Measurements from ENCODE around the gene DAP.
"Not testable (repeated sequence)": the region's sequence is repeated elsewhere in the genome, so short reads cannot be mapped to it uniquely, and the experiment has no call there.

Gene DAP

GRCh38 chr5:10789021-10789420, 28.0 kb upstream of the DAP start:
- Histone ChIP-seq H3K27ac (no peak overlapping the region), H3K4me3 (no peak overlapping the region), H3K36me3 (ENCODE audit: insufficient read depth, low read length) (no peaks in the 10 kb centered on the region), H3K9me3 (ENCODE audit: low read depth, low read length) (no peaks in the 10 kb centered on the region), H3K9ac (ENCODE audit: insufficient read length) (no peak overlapping the region)
- no peak for TF ChIP-seq POLR2AphosphoS5 (IDR thresholded peaks at IDR 0.05; ENCODE audit: borderline replicate concordance, low read depth, low read length)
- TF ChIP-seq FOXP2 (optimal IDR thresholded peaks at IDR 0.05; ENCODE audit: control extremely low read depth, extremely low read length, insufficient read depth) = no peak
- TF ChIP-seq EZH2 (IDR thresholded peaks at IDR 0.05) = no peak
- DNase-seq (ENCODE audit: low read depth, low spot score) = no peak

GRCh38 chr5:10788358-10788757, 27.3 kb upstream of the DAP start:
- TF ChIP-seq FOXP2 (optimal IDR thresholded peaks at IDR 0.05; ENCODE audit: control extremely low read depth, extremely low read length, insufficient read depth) (no peak), EZH2 (IDR thresholded peaks at IDR 0.05) (no peak), POLR2AphosphoS5 (IDR thresholded peaks at IDR 0.05; ENCODE audit: borderline replicate concordance, low read depth, low read length) (no peak)
- H3K9me3 ChIP-seq (ENCODE audit: low read depth, low read length) = no peaks in the 10 kb centered on the region
- no peak overlapping the region for H3K27ac ChIP-seq
- no peaks in the 10 kb centered on the region for H3K36me3 ChIP-seq (ENCODE audit: insufficient read depth, low read length)
- no peak overlapping the region for H3K4me3 ChIP-seq
- no peak overlapping the region for H3K9ac ChIP-seq (ENCODE audit: insufficient read length)
- no peak for DNase-seq (ENCODE audit: low read depth, low spot score)

- Histone ChIP-seq H3K9ac (ENCODE audit: insufficient read length) (no peak overlapping the region), H3K4me3 (no peak overlapping the region), H3K27ac (no peak overlapping the region), H3K36me3 (ENCODE audit: insufficient read depth, low read length) (no peaks in the 10 kb centered on the region), H3K9me3 (ENCODE audit: low read depth, low read length) (no peaks in the 10 kb centered on the region)
- TF ChIP-seq POLR2AphosphoS5 (IDR thresholded peaks at IDR 0.05; ENCODE audit: borderline replicate concordance, low read depth, low read length) (no peak), FOXP2 (optimal IDR thresholded peaks at IDR 0.05; ENCODE audit: control extremely low read depth, extremely low read length, insufficient read depth) (no peak), EZH2 (IDR thresholded peaks at IDR 0.05) (no peak)
- DNase-seq (ENCODE audit: low read depth, low spot score) = no peak
Observed at GRCh38 chr5:10786835-10787234, 25.8 kb upstream of the DAP start.

- not testable (repeated sequence) for H3K9ac ChIP-seq (ENCODE audit: insufficient read length); H3K36me3 ChIP-seq (ENCODE audit: insufficient read depth, low read length); DNase-seq (ENCODE audit: low read depth, low spot score); H3K4me3 ChIP-seq; H3K9me3 ChIP-seq (ENCODE audit: low read depth, low read length); H3K27ac ChIP-seq
Observed at GRCh38 chr5:10780208-10780607, 19.2 kb upstream of the DAP start.

GRCh38 chr5:10779592-10779991, 18.6 kb upstream of the DAP start:
- H3K9me3 ChIP-seq (ENCODE audit: low read depth, low read length) = no peaks in the 10 kb centered on the region
- TF ChIP-seq FOXP2 (optimal IDR thresholded peaks at IDR 0.05; ENCODE audit: control extremely low read depth, extremely low read length, insufficient read depth) (no peak), POLR2AphosphoS5 (IDR thresholded peaks at IDR 0.05; ENCODE audit: borderline replicate concordance, low read depth, low read length) (no peak), EZH2 (IDR thresholded peaks at IDR 0.05) (no peak)

GRCh38 chr5:10778179-10778910, 17.3 kb upstream of the DAP start:
- H3K4me3 ChIP-seq = no peak overlapping the region
- no peak for DNase-seq (ENCODE audit: low read depth, low spot score)
- TF ChIP-seq POLR2AphosphoS5 (IDR thresholded peaks at IDR 0.05; ENCODE audit: borderline replicate concordance, low read depth, low read length) = no peak
- no peak for TF ChIP-seq FOXP2 (optimal IDR thresholded peaks at IDR 0.05; ENCODE audit: control extremely low read depth, extremely low read length, insufficient read depth)
- no peak for TF ChIP-seq EZH2 (IDR thresholded peaks at IDR 0.05)
- H3K9ac ChIP-seq (ENCODE audit: insufficient read length) = no peak overlapping the region
- no peak overlapping the region for H3K27ac ChIP-seq
- H3K9me3 ChIP-seq (ENCODE audit: low read depth, low read length) = no peaks in the 10 kb centered on the region
- H3K36me3 ChIP-seq (ENCODE audit: insufficient read depth, low read length) = no peaks in the 10 kb centered on the region

More at GRCh38 chr5:10779592-10779991, 18.6 kb upstream of the DAP start:
- DNase-seq (ENCODE audit: low read depth, low spot score) = no peak
- Histone ChIP-seq H3K36me3 (ENCODE audit: insufficient read depth, low read length) (no peaks in the 10 kb centered on the region), H3K27ac (no peak overlapping the region), H3K4me3 (no peak overlapping the region), H3K9ac (ENCODE audit: insufficient read length) (no peak overlapping the region)

- H3K4me3 ChIP-seq = no peak overlapping the region
- H3K36me3 ChIP-seq (ENCODE audit: insufficient read depth, low read length) = no peaks in the 10 kb centered on the region
- TF ChIP-seq POLR2AphosphoS5 (IDR thresholded peaks at IDR 0.05; ENCODE audit: borderline replicate concordance, low read depth, low read length) (no peak), FOXP2 (optimal IDR thresholded peaks at IDR 0.05; ENCODE audit: control extremely low read depth, extremely low read length, insufficient read depth) (no peak), EZH2 (IDR thresholded peaks at IDR 0.05) (no peak)
- H3K9me3 ChIP-seq (ENCODE audit: low read depth, low read length) = no peaks in the 10 kb centered on the region
- H3K27ac ChIP-seq = no peak overlapping the region
- H3K9ac ChIP-seq (ENCODE audit: insufficient read length) = no peak overlapping the region
- no peak for DNase-seq (ENCODE audit: low read depth, low spot score)
Observed at GRCh38 chr5:10775646-10776045, 14.6 kb upstream of the DAP start.

- Histone ChIP-seq H3K4me3 (no peak overlapping the region), H3K27ac (no peak overlapping the region), H3K36me3 (ENCODE audit: insufficient read depth, low read length) (no peaks in the 10 kb centered on the region), H3K9me3 (ENCODE audit: low read depth, low read length) (no peaks in the 10 kb centered on the region), H3K9ac (ENCODE audit: insufficient read length) (no peak overlapping the region)
- TF ChIP-seq FOXP2 (optimal IDR thresholded peaks at IDR 0.05; ENCODE audit: control extremely low read depth, extremely low read length, insufficient read depth) (no peak), EZH2 (IDR thresholded peaks at IDR 0.05) (no peak), POLR2AphosphoS5 (IDR thresholded peaks at IDR 0.05; ENCODE audit: borderline replicate concordance, low read depth, low read length) (no peak)
- DNase-seq (ENCODE audit: low read depth, low spot score) = no peak
Observed at GRCh38 chr5:10772901-10773585, 12.0 kb upstream of the DAP start.
